ENCODE results near the gene DNAAF9.

Gene DNAAF9

DNA sequence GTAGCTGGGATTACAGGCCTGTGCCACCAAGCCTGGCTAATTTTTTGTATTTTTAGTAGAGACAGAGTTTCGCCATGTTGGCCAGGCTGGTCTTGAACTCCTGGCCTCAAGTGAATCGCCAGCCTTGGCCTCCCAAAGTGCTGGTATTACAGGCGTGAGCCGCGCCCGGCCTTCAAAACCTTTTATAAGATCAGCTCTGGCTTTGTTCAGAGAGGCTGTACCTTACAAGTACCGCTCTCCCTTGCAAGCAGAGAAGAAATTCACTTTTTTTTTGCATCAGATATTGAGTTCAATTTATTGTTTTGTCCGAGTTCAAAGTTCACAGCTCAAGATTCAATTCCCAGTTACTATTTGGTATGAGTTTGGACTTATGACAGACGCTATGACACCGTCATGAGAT, 1.9 kb upstream of the DNAAF9 start:
- DNase-seq, result no peak

DNA sequence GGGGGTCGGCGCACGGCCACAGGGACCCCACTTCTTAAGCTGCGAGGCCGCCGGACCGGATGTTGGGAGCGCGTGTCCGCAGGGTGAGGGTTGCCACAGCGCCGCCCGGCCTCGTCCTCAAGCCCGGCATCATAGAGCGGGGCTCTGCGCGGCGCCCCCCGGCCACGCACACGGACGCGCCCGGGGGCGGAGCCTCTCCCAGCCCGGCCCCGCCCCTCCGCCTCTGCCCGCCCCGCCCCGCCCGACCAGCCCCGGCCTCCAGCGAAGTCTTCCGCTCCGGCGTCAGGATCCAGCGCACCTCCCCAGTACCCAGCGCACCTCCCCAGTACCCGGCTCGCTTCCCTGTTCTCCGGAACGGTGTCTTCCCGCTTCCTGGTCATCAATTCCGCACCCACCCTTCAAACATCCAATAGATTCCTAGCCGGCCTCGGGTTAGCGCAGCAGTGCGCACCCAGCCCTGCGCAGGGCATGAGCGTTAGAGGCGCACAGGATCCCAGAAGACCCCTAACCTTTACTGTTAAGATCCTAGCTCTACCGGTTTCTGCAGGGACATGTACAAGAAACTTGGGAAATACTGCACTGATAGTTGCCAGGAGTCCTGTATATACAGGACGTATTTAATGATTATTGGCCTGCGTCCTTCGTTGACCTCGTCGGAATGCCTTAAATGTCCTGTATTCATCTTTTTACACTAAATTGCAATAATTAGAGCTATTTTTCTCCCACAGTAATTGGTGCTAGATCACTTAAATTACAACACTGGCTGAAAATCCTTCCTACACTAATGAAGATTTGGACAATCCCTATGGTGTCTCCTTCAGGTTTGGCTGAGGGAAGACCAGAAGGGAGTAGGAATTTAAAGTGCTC, 535 bp upstream of the DNAAF9 start:
- peak; percentile 63 for DNase-seq

DNA sequence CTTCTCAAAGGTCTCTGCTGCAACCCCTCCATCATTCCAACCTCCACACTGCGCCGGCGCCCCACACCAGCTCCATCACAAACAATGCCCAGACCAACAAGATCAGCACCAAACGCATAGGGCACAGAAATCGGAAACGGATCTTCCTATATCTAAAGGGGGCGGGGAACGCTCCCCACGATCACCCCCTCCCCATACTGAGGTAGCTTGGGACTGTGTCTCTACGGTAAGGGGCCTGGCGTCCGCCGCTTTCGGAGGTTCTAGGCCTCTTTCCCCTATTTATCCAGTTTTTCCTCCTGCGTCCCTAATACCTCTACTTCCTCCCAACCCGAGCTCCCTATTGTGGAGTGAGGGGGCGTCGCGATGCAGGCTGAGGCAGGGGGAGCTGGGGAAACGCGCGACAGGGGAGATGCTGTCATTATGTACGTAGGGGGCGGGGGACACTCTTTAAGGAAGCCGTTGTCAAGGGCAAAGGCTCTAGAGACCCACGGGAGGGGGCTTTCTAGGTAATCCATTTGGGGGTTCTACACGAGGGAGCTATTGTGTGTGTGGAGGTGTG, 909 bp downstream of the DNAAF9 start:
- DNase-seq, result peak; percentile 3

DNA sequence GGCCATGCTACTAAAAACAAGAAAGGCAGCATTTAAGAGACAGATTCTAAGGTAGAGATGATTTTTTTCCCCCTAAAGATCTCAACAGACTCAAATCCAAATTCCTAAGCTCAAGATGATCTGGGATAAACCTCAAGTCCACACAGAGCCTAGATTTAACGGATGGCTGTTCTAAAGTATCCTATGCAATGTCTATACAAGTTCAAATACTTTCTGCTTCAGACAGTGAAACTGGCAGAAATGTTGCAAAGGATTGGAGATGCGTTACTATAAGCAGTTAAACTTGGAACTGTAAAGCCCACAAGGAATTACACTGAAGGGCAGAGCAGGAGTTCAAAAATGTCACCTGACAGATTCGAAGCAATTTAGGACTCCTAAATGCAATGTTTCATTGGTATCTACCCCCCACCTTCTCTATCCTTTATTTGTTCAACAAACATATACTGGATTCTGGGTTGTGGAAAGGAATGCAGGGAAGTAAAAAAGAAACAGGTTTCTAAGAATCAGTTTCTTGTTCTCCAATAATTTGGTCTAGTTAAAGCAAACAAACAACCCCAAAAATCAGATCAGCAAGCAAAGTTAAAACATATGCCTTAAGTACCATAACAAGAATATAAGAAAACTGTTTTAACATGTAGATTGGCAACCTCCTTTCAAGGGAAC, 1.6 kb downstream of the DNAAF9 start:
- no peak for DNase-seq

DNA sequence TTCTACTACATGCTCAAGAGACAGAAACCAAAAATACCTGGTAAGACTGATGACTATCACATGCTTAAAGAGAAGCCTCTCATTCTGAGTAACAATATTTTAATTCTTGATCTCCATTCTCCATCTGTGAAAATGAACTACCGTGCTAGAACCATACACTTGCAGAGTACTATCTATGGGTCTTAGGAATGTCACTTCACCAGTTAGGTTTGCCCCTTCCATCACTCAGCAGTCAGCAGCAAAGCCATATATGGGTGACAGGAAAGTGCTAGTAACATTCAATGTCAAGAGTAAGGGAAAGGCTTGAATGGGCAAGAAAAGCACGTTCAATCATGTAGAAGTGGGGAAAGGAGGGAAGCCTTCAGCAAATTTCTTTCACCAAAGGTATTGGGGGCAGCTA, 2.3 kb downstream of the DNAAF9 start:
- no peak for DNase-seq

DNA sequence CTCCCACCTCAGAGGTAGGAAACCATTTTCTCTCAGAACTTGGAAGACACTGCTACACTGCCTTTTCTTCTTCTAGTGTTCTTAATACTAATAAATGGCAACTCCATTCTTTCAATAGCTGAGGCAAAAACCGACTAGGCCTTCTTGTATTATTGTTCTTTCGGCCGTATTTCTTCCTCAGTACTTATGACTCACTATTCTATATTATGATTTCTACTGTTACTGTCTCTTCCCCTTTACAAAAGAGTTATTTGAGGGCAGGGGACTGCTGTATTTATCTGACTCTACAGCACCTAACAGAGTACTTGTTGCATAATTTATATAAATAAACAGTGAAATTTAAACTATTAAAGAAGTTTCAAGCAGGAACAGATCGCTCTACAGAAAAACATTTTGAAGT, 3.1 kb downstream of the DNAAF9 start:
- no peak for DNase-seq

DNA sequence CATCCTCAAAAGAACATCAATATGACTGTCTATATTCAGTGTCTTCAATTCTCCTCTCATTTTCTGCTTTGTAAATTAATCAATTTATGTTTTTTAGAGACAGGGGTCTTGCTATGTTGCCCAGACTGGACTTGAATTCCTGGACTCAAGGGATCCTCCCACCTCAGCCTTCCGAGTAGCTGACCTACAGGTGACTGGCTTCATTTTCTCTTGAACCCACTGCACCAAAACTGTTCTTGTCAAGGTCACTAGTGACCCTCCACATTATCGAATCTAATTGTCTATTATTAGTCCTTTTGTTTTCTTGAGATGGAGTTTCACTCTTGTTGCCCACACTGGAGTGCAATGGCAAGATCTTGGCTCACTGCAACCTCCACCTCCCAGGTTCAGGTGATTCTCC, 3.7 kb downstream of the DNAAF9 start:
- no peak for DNase-seq

DNA sequence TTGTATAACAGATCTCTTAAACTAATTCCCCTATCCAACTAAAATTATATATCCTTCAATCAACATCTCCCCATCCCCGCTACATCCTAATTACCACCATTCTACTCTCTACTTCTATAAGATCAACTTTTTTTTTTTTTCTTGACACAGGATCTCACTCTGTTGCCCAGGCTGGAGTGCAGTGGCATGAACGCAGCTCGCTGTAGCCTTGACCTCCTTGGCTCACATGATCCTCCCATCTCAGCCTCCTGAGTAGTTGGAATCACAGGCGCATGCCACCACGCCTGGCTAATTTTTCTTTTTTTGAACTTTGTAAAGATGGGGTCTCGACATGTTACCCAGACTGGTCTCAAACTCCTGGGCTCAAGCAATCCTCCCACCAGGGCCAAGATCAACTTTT, 5.0 kb downstream of the DNAAF9 start:
- no peak for DNase-seq

DNA sequence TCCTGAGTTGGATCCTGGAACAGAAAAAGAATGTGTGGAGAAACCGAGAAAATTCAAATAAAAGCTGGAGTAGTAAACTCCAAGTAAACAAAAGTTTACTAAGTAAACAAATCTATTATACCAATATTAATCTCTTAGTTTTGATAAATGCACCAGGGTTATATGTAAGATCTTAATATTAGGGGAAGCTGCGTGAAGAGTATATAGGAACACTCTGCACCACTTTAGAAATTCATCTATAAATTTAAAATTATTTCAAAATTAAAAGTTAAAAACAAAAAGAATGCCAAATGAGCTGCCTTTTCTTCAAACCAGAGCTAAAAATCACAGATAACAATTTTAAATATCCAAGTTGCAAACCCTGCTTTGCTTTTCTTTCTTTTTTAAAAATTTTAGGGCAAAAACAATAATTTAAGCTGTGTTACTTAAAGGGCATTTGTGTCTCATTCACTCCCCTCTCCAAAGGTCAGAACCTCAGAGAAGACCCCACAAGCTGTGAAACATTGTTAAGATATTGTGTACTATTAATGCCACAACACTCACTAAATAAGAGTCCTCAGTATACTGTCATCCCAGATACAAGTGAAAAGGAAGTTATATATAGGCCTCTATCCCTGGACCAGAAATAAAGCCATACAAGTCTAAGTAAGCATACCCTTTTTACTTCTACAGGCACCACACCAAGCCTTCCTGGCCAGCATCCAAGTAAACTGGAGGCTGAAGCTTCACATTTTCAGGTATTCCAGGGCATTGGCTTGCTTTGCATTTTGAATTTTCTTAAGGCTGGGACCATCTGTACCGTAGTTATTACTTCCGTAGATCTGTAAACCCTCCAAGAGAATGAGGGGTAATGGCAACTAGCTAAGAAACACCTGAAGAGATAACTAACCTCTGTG, 7.0 kb downstream of the DNAAF9 start:
- DNase-seq, result no peak

DNA sequence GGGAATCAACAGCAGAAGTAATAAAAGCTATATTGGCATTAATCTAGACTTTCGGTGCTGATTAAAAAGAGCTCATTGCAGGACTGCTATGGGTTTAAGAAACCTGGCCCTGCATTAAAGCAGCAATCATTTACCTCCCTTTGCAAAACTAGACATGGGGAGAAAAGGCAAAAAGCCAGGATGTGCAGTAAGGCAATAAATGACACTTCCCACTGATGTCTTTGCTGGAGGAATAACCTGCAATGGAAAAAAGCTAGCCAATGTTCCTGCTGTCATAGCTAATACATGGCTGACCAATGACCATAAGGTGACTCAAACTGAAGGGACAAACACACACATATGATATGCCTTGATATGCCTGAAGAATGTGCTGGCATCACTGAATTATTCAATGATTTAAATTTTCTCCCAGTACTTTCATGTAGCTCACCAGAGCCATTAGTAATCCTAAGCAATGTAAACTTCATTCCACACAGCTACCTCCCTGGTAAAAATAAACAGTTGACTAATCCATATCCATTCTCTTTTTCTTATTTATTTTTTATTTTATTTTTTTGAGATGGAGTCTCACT, 8.7 kb downstream of the DNAAF9 start:
- no peak for DNase-seq

DNA sequence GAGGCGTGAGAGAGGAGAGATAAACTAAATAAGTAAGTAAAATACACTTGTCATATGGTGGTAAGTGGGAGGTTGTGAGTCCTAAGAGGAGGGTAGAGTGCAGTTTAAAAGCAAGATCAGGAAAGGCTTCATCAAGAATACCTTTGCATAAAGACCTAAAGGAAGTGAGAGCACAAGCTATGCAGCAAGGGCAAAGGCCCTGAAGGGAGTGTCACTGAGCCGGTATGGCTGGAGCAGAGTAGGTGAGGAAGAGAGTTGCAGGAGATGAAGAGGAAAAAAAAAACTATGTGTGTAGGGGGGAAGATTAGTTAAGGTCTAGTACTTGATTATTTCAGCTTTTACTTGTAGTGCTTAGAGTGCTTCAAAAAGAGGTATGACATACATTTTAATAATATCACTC, 11.0 kb downstream of the DNAAF9 start:
- DNase-seq, result no peak

DNA sequence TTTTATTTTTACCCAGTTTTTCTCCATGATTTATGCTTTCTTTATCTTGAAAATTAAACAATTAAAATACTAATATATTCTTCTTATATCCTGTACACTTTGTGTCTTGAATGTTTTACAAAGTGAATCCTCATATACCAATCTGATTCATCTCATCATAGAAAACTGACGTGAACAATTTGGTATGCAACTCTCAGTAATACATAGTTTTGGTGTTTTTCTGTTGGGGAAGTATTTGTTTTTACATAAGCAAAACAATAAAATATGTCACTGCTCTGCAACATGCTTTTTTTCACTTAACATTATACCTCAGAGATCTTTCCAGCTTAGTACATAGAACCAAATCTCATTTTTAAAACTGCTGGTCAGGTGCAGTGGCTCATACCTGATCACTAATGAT, 14.7 kb downstream of the DNAAF9 start:
- DNase-seq, result no peak

DNA sequence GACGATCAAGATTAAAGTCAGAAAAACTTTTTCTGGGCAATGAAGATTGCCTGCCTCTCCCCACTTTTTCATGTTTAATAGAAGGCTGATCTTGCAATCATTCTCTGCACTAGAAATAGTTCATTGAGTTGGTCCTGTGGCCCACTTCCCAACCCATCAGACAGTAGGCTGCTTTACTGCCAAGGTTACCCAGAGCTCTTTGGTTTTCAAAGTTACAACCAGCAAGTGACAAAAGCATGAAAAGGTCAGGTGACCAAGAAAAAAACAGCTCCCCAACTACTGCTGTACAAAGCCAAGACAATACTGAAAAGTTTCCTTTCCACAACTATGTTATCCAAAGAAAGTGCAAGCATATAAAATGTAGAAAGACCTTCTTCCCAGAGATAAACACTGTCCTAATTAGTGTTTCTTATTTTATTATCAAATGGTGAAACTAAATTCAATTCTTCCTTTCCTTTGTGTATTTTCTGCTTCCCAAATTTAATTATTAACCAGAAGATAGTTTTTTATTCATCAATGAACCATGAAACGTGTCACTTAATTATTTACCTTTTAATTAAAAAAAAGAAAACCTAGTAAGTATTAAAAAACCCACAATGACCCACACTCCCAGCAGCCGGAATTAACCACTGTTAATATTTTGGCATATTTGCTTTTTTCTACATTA, 16.6 kb downstream of the DNAAF9 start:
- no peak for DNase-seq

DNA sequence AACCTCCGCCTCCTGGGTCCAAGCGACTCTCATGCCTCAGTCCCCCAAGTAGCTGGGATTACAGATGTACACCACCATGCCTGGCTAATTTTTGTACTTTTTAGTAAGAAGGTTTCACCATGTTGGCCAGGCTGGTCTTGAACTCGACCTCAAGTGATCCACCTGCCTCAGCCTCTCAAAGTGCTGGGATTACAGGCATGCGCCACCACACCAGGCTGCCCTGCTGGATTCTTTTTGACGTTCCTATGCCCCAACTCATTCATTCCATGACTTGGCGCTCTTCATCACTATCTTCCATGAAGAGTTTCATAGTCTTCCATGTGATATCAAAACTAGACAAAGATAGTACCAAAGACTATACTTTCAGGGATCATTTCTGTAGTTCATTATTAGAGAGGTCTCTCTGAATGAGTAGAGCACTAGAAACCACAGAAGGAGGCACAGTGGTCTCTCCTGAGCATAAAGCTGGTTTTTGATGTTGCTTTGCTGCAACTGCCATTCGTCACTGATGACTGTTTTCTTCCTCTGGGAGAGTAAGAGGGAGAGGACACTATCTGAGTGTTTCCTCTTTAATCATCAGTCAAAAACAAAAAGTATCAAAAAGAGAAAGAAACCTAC, 23.5 kb downstream of the DNAAF9 start:
- no peak for DNase-seq

DNA sequence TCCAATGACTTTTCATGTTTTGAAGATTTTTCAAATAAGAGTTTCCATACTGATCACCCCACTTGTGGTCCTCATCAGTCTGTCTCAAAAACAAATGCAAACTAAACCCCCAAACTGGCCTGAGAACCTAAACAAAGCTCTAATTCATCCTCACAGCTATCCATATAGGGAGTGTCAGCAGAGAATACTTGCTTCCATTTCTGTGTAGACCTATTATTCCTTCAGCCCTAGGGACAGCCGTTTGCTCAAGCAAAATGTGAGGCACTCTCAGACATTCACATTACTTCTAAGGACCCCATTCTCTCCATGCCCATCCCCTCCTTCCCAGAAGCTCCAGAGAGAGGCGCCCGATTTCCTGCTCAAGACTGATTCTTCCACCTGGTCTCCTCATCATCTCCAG, 24.6 kb downstream of the DNAAF9 start:
- DNase-seq, result no peak

DNA sequence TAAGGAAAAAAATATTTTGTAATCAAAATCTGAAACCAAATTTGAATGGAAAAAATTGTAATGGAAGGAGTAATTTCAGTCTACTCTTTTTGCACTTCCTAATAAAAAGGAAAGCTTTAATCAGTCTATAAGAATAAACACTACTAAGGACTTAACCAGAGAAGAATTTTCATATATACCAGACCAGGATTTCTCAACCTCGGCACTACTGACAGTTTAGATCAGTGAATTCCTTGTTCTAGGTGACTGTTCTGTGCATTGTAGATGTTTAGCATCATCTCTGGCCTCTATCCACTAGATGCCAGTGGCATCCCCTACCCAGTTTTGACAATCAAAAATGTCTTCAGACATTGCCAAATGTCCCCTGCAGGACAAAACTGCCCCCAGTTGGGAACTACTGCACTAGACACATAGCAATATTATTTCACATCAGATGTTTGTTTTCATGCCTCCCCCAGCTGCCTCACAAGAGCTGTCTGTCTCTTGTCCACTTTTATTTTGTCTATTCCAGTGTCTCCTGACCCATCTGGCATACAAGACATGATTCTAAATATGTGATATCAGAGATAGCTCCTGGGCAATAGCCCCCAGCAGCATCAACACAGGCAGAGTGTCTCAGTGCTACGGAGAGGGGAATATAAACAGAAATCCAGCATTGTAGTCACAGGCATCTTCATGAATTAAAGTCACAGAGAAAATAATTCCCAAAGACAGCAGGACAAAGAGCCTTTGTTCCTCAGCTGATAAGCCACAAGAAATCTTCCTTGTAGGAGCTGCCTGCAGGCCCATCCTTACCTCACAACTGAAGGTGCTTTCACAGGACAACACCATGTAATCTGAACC, 27.0 kb downstream of the DNAAF9 start:
- no peak for DNase-seq

DNA sequence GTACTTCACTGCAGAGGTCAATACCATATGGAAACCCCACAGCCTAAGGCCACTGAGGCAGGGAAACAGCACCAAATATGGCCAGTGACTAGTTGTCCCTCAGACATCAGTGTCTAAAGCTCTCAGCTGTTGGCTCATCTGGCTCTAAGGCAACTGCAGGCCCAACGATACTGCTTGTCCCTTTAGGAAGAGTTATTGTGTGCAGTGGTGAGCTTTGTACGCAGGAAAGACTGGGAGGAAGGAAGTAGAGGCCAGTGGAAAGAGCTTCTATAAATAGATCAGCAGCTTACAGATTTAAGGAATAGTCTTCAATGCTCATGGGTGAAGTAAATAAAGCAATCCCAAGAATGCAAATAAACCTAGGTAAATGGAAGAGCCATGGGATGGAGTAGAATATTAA, 29.3 kb downstream of the DNAAF9 start:
- DNase-seq, result no peak

DNA sequence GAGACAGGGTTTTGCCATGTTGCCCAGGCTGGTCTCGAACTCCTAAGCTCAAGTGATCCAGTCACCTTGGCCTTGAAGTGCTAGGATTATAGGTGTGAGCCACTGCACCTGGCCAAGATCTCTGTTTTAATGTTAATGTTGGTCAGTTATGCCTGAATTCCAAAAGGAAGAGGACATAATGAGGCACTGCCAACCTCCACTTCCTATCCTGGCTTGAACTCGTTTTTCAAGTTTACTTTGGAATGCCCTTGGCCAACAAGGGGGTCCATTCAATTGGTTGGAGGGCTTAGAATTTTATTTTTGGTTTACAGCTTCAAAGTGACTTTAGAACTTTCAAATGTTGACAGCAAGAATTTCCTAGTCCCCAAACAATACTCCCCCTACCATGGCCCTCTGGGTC, 29.8 kb downstream of the DNAAF9 start:
- no peak for DNase-seq

DNA sequence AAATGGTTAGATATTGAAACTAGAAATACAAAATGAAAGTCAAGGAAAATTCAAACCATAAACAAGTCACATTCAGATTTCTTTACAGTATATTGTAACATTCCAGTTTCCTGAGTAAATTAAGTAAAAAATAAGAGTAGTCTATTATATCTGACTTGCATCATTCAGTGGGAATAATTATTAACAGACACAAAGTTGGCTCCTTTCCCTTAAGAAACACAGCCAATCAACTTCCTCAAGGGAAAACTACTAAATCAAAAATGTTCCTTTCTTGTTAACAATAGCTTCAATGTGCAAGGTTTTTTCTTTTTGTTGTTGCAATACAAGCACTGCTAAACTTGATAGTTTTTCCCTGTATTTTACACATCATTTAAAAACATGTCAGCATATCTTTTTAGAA, 33.2 kb downstream of the DNAAF9 start:
- no peak for DNase-seq

DNA sequence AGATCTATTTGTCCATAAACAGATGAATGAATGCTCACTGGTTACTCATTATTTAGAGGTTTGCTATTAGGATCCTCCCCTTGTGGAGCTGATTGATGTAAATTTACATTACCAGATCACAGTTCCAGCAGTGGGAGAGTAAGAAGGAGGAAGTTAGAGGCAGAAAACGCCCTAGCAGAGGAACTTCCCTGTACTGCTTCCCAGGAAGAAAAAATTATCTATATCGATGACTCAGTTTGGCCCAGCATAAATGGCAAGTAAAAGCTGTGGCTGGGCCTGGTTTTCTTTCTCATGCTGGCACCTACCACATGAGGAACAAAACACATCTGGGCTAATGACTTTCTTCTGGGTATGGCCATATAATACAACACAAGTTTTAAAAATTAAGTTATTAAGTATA, 35.7 kb downstream of the DNAAF9 start:
- DNase-seq, result no peak

DNA sequence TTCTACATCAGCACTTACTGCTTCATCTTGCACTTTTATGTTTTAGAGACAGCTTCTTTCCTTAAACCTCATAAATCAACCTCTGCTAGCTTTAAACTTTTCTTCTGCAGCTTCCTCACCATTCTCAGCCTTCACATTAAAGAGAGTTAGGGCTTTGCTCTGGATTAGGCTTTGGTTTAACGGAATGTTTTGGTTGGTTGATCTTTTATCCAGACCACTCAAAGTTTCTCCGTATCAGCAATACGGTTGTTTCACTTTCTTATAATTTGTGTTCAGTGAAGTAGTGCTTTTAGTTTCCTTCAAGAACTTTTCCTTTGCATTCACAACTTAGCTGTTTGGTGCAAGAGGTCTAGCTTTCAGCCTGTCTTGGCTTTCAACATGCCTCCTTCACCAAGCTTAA, 40.4 kb downstream of the DNAAF9 start:
- no peak for DNase-seq
